HEK293 (cell line): ENCODE results near the gene RAB3GAP2.

ENCODE experiments used
- EGR2 ChIP-seq: fragments of 450-650 bp; formaldehyde crosslinking; IDR thresholded peaks from 2 replicates; pipeline ENCODE4 v1.5.1; 2016; ENCODE audit warnings: low read depth, missing biosample characterization, missing genetic modification characterization
- REPIN1 ChIP-seq: fragments of 450-650 bp; formaldehyde crosslinking; IDR thresholded peaks from 2 replicates; pipeline ENCODE4 v1.5.1; 2017; ENCODE audit warnings: missing biosample characterization, missing genetic modification characterization, low read depth
- SCRT2 ChIP-seq: fragments of 450-650 bp; formaldehyde crosslinking; IDR thresholded peaks from 2 replicates; pipeline ENCODE4 v1.5.1; 2016; ENCODE audit warnings: missing biosample characterization, missing genetic modification characterization
- ZNF132 ChIP-seq: fragments of 450-650 bp; formaldehyde crosslinking; IDR thresholded peaks from 2 replicates; pipeline ENCODE4 v1.5.1; 2017; ENCODE audit warnings: missing biosample characterization, missing genetic modification characterization, borderline replicate concordance
- ZNF23 ChIP-seq: fragments of 450-650 bp; formaldehyde crosslinking; IDR thresholded peaks from 2 replicates; pipeline ENCODE4 v1.5.1; 2016; ENCODE audit warnings: missing biosample characterization, missing genetic modification characterization, borderline replicate concordance
- ZNF311 ChIP-seq: fragments of 450-650 bp; formaldehyde crosslinking; IDR thresholded peaks from 2 replicates; pipeline ENCODE4 v1.5.1; 2017; ENCODE audit warnings: missing biosample characterization, missing genetic modification characterization, borderline replicate concordance
- ZNF501 ChIP-seq: fragments of 450-650 bp; formaldehyde crosslinking; IDR thresholded peaks from 2 replicates; pipeline ENCODE4 v1.5.1; 2016; ENCODE audit warnings: missing biosample characterization, missing genetic modification characterization
- ZNF555 ChIP-seq: fragments of 450-650 bp; formaldehyde crosslinking; conservative IDR thresholded peaks from 2 replicates; pipeline ENCODE4 v1.5.1; 2017; ENCODE audit warnings: missing biosample characterization, mild to moderate bottlenecking, missing genetic modification characterization, inconsistent platforms
- ZNF624 ChIP-seq: fragments of 450-650 bp; formaldehyde crosslinking; IDR thresholded peaks from 2 replicates; pipeline ENCODE4 v1.5.1; 2017; ENCODE audit warnings: missing biosample characterization, missing genetic modification characterization
- ZNF664 ChIP-seq: fragments of 450-650 bp; formaldehyde crosslinking; IDR thresholded peaks from 2 replicates; pipeline ENCODE4 v1.5.1; 2016; ENCODE audit warnings: missing biosample characterization, missing genetic modification characterization
- ZNF747 ChIP-seq: fragments of 450-650 bp; formaldehyde crosslinking; IDR thresholded peaks from 2 replicates; pipeline ENCODE4 v1.5.1; 2016; ENCODE audit warnings: missing biosample characterization, missing genetic modification characterization
- ZNF791 ChIP-seq: fragments of 450-650 bp; formaldehyde crosslinking; IDR thresholded peaks from 2 replicates; pipeline ENCODE4 v1.5.1; 2016; ENCODE audit warnings: missing biosample characterization, missing genetic modification characterization
- ZSCAN23 ChIP-seq: fragments of 450-650 bp; formaldehyde crosslinking; IDR thresholded peaks from 2 replicates; pipeline ENCODE4 v1.5.1; 2016; ENCODE audit warnings: missing biosample characterization, missing genetic modification characterization
- TF ChIP-seq, protein P1 (sequence below): fragments of 450-650 bp; formaldehyde crosslinking; IDR thresholded peaks from 2 replicates; pipeline ENCODE4 v1.5.1; 2016; ENCODE audit warnings: missing biosample characterization, missing genetic modification characterization
- TF ChIP-seq, protein P2 (sequence below): fragments of 450-650 bp; IDR thresholded peaks from 2 replicates; pipeline ENCODE4 v1.5.1; 2018; ENCODE audit warnings: missing biosample characterization, mild to moderate bottlenecking, missing genetic modification characterization
- TF ChIP-seq, protein P3 (sequence below): fragments of 450-650 bp; formaldehyde crosslinking; IDR thresholded peaks from 2 replicates; pipeline ENCODE4 v1.5.1; 2016; ENCODE audit warnings: missing biosample characterization, missing genetic modification characterization
- TF ChIP-seq, protein P4 (sequence below): fragments of 450-650 bp; formaldehyde crosslinking; IDR thresholded peaks from 2 replicates; pipeline ENCODE4 v1.5.1; 2016; ENCODE audit warnings: missing biosample characterization, missing genetic modification characterization, borderline replicate concordance
- TF ChIP-seq, protein P5 (sequence below): fragments of 450-650 bp; formaldehyde crosslinking; IDR thresholded peaks from 2 replicates; pipeline ENCODE4 v1.5.1; 2017; ENCODE audit warnings: missing biosample characterization, missing genetic modification characterization
- TF ChIP-seq, protein P6 (sequence below): fragments of 450-650 bp; formaldehyde crosslinking; IDR thresholded peaks from 2 replicates; pipeline ENCODE4 v1.5.1; 2016; ENCODE audit warnings: missing biosample characterization, missing genetic modification characterization

Gene RAB3GAP2

DNA sequence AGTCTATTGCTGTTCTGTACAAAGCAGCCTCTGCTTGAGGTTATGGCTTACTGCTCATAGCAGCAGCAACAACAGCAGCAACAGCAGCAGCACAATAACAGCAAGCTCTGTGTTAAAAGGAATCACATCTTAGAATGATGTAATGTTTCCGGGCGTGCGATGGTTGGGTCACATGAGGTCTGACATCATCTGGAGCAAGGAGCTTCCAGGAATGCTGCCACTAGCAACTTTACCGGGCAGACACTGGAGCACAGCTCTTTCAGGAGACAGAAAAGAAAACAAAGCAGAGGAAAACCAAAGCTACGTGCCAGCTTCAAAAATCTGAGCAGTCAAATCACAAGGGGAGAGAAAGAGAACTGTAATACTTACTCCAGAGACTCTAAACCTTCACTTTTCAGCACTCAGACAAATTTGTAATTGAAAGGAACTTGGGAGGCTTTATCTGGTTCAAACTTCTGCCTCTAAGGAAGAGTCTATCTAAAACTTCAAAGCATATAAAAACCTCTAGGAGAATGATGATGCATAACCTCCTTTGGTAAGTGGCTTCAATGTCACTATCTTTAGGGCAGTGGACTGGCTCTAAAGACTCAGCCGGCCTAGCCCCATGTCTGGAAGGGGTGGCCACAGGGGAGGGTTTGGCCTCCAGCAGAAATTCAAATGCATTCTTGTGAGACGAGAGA, 28.3 kb upstream of the RAB3GAP2 start (continued):
- TF ChIP-seq, protein P1, sequence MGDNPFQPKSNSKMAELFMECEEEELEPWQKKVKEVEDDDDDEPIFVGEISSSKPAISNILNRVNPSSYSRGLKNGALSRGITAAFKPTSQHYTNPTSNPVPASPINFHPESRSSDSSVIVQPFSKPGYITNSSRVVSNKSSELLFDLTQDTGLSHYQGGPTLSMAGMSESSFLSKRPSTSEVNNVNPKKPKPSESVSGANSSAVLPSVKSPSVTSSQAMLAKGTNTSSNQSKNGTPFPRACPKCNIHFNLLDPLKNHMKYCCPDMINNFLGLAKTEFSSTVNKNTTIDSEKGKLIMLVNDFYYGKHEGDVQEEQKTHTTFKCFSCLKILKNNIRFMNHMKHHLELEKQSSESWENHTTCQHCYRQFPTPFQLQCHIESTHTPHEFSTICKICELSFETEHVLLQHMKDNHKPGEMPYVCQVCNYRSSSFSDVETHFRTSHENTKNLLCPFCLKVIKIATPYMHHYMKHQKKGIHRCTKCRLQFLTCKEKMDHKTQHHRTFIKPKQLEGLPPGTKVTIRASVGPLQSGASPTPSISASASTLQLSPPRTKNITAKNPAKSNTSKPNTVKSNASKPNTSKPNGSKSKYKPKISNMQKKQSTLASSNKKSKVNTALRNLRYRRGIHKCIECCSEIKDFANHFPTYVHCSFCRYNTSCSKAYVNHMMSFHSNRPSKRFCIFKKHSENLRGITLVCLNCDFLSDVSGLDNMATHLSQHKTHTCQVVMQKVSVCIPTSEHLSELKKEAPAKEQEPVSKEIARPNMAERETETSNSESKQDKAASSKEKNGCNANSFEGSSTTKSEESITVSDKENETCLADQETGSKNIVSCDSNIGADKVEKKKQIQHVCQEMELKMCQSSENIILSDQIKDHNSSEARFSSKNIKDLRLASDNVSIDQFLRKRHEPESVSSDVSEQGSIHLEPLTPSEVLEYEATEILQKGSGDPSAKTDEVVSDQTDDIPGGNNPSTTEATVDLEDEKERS (tag by site-specific recombination), result no peak
- TF ChIP-seq, protein P2, sequence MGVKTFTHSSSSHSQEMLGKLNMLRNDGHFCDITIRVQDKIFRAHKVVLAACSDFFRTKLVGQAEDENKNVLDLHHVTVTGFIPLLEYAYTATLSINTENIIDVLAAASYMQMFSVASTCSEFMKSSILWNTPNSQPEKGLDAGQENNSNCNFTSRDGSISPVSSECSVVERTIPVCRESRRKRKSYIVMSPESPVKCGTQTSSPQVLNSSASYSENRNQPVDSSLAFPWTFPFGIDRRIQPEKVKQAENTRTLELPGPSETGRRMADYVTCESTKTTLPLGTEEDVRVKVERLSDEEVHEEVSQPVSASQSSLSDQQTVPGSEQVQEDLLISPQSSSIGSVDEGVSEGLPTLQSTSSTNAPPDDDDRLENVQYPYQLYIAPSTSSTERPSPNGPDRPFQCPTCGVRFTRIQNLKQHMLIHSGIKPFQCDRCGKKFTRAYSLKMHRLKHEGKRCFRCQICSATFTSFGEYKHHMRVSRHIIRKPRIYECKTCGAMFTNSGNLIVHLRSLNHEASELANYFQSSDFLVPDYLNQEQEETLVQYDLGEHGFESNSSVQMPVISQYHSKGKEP, result peak; percentile 83
- TF ChIP-seq, protein P3, sequence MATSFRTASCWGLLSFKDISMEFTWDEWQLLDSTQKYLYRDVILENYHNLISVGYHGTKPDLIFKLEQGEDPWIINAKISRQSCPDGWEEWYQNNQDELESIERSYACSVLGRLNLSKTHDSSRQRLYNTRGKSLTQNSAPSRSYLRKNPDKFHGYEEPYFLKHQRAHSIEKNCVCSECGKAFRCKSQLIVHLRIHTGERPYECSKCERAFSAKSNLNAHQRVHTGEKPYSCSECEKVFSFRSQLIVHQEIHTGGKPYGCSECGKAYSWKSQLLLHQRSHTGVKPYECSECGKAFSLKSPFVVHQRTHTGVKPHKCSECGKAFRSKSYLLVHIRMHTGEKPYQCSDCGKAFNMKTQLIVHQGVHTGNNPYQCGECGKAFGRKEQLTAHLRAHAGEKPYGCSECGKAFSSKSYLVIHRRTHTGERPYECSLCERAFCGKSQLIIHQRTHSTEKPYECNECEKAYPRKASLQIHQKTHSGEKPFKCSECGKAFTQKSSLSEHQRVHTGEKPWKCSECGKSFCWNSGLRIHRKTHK, result no peak
- TF ChIP-seq, protein P4, sequence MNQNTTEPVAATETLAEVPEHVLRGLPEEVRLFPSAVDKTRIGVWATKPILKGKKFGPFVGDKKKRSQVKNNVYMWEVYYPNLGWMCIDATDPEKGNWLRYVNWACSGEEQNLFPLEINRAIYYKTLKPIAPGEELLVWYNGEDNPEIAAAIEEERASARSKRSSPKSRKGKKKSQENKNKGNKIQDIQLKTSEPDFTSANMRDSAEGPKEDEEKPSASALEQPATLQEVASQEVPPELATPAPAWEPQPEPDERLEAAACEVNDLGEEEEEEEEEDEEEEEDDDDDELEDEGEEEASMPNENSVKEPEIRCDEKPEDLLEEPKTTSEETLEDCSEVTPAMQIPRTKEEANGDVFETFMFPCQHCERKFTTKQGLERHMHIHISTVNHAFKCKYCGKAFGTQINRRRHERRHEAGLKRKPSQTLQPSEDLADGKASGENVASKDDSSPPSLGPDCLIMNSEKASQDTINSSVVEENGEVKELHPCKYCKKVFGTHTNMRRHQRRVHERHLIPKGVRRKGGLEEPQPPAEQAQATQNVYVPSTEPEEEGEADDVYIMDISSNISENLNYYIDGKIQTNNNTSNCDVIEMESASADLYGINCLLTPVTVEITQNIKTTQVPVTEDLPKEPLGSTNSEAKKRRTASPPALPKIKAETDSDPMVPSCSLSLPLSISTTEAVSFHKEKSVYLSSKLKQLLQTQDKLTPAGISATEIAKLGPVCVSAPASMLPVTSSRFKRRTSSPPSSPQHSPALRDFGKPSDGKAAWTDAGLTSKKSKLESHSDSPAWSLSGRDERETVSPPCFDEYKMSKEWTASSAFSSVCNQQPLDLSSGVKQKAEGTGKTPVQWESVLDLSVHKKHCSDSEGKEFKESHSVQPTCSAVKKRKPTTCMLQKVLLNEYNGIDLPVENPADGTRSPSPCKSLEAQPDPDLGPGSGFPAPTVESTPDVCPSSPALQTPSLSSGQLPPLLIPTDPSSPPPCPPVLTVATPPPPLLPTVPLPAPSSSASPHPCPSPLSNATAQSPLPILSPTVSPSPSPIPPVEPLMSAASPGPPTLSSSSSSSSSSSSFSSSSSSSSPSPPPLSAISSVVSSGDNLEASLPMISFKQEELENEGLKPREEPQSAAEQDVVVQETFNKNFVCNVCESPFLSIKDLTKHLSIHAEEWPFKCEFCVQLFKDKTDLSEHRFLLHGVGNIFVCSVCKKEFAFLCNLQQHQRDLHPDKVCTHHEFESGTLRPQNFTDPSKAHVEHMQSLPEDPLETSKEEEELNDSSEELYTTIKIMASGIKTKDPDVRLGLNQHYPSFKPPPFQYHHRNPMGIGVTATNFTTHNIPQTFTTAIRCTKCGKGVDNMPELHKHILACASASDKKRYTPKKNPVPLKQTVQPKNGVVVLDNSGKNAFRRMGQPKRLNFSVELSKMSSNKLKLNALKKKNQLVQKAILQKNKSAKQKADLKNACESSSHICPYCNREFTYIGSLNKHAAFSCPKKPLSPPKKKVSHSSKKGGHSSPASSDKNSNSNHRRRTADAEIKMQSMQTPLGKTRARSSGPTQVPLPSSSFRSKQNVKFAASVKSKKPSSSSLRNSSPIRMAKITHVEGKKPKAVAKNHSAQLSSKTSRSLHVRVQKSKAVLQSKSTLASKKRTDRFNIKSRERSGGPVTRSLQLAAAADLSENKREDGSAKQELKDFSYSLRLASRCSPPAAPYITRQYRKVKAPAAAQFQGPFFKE (tag by site-specific recombination), result no peak
- TF ChIP-seq, protein P5, sequence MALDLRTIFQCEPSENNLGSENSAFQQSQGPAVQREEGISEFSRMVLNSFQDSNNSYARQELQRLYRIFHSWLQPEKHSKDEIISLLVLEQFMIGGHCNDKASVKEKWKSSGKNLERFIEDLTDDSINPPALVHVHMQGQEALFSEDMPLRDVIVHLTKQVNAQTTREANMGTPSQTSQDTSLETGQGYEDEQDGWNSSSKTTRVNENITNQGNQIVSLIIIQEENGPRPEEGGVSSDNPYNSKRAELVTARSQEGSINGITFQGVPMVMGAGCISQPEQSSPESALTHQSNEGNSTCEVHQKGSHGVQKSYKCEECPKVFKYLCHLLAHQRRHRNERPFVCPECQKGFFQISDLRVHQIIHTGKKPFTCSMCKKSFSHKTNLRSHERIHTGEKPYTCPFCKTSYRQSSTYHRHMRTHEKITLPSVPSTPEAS, result peak; percentile 38
- TF ChIP-seq ZNF747 (tag by site-specific recombination) (no peak), ZNF791 (tag by site-specific recombination) (no peak), ZNF132 (tag by site-specific recombination) (no peak), ZNF664 (tag by site-specific recombination) (no peak; the same call in 1 of the 2 replicates), SCRT2 (tag by site-specific recombination) (peak; percentile 94), ZNF501 (tag by site-specific recombination) (peak; percentile 47; the same call in 1 of the 2 replicates), ZNF23 (tag by site-specific recombination) (no peak), EGR2 (tag by site-specific recombination) (no peak), ZNF624 (tag by site-specific recombination) (no peak), REPIN1 (0 out of 2 replicates have a peak, but pooled peaks have one; percentile 56), ZNF555 (tag by site-specific recombination) (no peak), ZSCAN23 (tag by site-specific recombination) (0 out of 2 replicates have a peak, but pooled peaks have one; percentile 38), ZNF311 (tag by site-specific recombination) (no peak)
- TF ChIP-seq, protein P6, sequence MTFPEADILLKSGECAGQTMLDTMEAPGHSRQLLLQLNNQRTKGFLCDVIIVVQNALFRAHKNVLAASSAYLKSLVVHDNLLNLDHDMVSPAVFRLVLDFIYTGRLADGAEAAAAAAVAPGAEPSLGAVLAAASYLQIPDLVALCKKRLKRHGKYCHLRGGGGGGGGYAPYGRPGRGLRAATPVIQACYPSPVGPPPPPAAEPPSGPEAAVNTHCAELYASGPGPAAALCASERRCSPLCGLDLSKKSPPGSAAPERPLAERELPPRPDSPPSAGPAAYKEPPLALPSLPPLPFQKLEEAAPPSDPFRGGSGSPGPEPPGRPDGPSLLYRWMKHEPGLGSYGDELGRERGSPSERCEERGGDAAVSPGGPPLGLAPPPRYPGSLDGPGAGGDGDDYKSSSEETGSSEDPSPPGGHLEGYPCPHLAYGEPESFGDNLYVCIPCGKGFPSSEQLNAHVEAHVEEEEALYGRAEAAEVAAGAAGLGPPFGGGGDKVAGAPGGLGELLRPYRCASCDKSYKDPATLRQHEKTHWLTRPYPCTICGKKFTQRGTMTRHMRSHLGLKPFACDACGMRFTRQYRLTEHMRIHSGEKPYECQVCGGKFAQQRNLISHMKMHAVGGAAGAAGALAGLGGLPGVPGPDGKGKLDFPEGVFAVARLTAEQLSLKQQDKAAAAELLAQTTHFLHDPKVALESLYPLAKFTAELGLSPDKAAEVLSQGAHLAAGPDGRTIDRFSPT, result peak; percentile 47; the same call in 1 of the 2 replicates
